ENCODE data around the gene MTAP.

The MTAP gene

DNA sequence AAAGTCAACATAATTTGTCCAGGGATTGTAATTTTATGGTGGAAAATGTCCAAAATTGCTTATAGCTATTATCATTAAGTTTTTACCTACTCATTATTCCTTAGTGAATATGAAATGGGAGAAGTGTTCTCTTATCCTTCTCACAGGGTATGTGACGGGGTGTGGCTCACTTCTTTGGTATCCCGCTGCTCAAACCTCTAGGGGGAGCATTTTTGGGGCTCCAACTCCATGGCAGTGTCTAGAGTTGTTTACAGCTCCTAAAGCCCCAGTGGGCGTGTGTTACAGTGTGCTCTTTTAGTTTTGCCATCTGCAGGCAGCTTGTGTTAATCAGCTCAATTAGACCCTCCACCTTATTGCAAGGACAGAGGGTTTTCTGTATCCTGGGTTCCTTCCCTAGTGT, 102.3 kb downstream of the MTAP start:
- Histone ChIP-seq H3K36me3 (no peaks in the 10 kb centered on the region), H3K9me3 (ENCODE audit: severe bottlenecking) (no peaks in the 10 kb centered on the region), H3K27me3 (ENCODE audit: insufficient read depth, low read depth, severe bottlenecking) (peaks cover 2% of the 10 kb centered on the region), H3K27ac (no peak overlapping the region), H3K4me3 (ENCODE audit: low read depth, low read length) (no peak overlapping the region)
- peak; percentile 18 for DNase-seq
- TF ChIP-seq, protein P1, sequence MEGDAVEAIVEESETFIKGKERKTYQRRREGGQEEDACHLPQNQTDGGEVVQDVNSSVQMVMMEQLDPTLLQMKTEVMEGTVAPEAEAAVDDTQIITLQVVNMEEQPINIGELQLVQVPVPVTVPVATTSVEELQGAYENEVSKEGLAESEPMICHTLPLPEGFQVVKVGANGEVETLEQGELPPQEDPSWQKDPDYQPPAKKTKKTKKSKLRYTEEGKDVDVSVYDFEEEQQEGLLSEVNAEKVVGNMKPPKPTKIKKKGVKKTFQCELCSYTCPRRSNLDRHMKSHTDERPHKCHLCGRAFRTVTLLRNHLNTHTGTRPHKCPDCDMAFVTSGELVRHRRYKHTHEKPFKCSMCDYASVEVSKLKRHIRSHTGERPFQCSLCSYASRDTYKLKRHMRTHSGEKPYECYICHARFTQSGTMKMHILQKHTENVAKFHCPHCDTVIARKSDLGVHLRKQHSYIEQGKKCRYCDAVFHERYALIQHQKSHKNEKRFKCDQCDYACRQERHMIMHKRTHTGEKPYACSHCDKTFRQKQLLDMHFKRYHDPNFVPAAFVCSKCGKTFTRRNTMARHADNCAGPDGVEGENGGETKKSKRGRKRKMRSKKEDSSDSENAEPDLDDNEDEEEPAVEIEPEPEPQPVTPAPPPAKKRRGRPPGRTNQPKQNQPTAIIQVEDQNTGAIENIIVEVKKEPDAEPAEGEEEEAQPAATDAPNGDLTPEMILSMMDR (IDR thresholded peaks at IDR 0.05; ENCODE audit: low read depth, low read length): peak; percentile 30; the same call in 1 of the 2 replicates

DNA sequence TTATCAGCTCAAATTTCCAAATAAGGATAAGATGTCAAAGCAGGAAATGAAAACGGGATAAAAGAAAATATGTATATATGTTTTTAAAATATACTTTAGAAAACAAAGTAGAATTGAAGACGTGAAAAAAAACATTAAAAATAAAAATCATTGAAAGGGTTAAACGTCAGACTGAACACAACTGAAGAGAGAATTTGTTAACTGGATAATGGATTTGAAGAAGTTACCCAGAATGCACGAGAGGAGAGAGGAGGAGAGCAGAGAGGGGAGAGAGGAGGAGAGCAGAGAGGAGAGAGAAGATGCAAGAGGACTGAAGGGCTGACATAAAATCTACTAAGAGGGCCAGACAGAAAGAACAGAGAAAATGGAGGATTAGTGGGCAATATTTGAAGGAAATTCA, 103.8 kb downstream of the MTAP start:
- H3K27me3 ChIP-seq (ENCODE audit: insufficient read depth, low read depth, severe bottlenecking): peaks cover 3% of the 10 kb centered on the region
- no peak overlapping the region for H3K27ac ChIP-seq
- H3K36me3 ChIP-seq: no peaks in the 10 kb centered on the region
- H3K4me3 ChIP-seq (ENCODE audit: low read depth, low read length): no peak overlapping the region
- TF ChIP-seq, protein P1 (IDR thresholded peaks at IDR 0.05; ENCODE audit: low read depth, low read length): no peak
- no peak for DNase-seq
- H3K9me3 ChIP-seq (ENCODE audit: severe bottlenecking): no peaks in the 10 kb centered on the region

DNA sequence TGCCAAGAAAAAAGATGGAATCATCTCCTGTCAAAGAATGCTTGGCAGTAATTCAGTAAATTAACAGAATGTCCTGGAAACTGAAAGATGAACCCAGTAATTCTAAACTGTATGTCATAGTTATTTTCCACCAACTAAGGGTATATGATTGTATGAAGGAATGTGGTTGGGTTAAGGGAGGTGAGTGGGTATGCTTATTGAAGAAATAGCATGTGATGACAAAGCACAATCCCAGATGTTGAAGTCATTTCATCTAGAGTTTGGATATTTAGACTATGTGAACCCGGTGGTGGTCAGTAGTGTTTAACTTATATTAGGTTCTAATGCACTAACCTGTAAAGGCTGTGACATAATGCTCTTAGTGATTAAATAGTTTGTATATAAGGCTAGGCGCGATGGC, 104.4 kb downstream of the MTAP start:
- Histone ChIP-seq H3K36me3 (no peaks in the 10 kb centered on the region), H3K27ac (no peak overlapping the region), H3K4me3 (ENCODE audit: low read depth, low read length) (no peak overlapping the region), H3K27me3 (ENCODE audit: insufficient read depth, low read depth, severe bottlenecking) (peaks cover 3% of the 10 kb centered on the region), H3K9me3 (ENCODE audit: severe bottlenecking) (no peaks in the 10 kb centered on the region)
- no peak for DNase-seq
- TF ChIP-seq, protein P1 (IDR thresholded peaks at IDR 0.05; ENCODE audit: low read depth, low read length): no peak

DNA sequence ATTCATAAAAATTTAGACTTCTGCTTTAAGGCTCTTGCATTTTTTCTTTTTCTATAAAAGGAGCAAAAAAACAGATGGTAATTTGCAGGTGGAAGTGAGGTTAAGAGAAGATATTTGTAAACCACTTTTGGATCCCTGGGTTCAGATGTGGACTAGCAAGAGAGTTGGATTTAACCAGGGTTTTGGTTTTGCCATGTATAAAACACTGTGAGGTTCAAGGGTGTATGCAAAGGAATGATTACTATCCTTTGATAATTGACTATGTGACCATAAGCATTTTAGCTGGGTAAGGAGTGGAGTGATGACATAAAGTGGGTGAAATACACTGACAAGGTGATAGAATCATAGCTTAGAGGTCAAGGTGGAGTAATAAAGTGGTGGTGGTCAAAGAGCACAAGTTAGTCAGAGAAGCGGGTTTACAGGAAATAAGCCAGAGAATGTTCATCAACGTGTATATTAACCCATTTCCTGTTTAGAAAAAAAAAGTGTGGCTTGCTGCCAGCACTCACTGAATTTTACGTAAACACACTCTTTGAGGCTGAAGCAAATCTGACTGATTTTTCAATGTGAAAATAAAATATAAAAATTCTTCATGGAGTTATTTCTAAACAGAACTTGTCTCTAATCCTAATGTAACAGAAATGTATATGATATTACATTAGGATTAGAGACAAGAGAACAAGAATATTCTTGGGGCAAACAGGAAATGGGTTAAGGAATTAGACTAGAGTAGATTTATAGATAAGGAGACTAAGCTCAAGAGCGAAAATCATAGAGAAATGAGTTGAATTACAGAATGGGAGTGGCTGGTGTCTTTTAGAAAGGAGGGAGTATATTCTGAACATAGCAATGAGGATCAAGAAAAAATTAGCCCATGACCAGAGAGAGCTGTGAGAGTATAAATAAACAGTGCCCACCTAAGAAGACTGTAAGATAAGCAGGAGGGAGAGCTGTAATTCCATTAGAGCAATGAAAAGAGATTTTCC, 117.2 kb downstream of the MTAP start:
- DNase-seq: no peak
- H3K36me3 ChIP-seq: no peaks in the 10 kb centered on the region
- TF ChIP-seq, protein P1 (IDR thresholded peaks at IDR 0.05; ENCODE audit: low read depth, low read length): no peak
- H3K27me3 ChIP-seq (ENCODE audit: insufficient read depth, low read depth, severe bottlenecking): no peaks in the 10 kb centered on the region
- no peaks in the 10 kb centered on the region for H3K9me3 ChIP-seq (ENCODE audit: severe bottlenecking)
- no peak overlapping the region for H3K4me3 ChIP-seq (ENCODE audit: low read depth, low read length)
- H3K27ac ChIP-seq: no peak overlapping the region

DNA sequence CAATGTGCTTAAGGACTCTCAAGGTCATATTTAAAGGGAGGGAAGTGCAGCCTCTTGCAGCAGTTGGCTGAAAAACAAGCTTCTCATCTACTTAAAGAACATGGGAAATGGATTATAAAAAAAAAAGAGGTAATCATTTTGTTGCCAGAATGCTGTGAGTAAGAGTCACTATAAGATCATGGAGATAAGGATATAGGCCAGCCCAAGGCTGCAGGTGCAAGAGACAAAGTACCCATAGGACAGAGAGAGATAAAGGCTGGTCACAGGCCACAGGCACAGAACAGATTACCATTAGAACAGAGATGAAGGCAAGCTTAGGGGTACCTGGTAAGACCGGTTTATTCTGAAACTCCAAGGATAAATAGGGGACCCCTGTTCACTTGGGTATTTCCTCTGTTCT, 121.3 kb downstream of the MTAP start:
- Histone ChIP-seq H3K36me3 (no peaks in the 10 kb centered on the region), H3K27ac (no peak overlapping the region), H3K4me3 (ENCODE audit: low read depth, low read length) (no peak overlapping the region), H3K27me3 (ENCODE audit: insufficient read depth, low read depth, severe bottlenecking) (no peaks in the 10 kb centered on the region), H3K9me3 (ENCODE audit: severe bottlenecking) (no peaks in the 10 kb centered on the region)
- DNase-seq: no peak
- TF ChIP-seq, protein P1 (IDR thresholded peaks at IDR 0.05; ENCODE audit: low read depth, low read length): no peak
